ENCODE data around the gene GPC1. TPM values are rescaled to one million over a fixed set of nuclear protein-coding genes. Genes with fewer than 3 reads are reported as not detected.
A peak's percentile ranks its signal among the peaks of the same experiment; 100 is the strongest.
"Not testable (repeated sequence)": the region's sequence is repeated elsewhere in the genome, so short reads cannot be mapped to it uniquely, and the experiment has no call there.

The GPC1 gene
- total RNA-seq, 1 donor from 2014 or later = 91.4 TPM

DNA sequence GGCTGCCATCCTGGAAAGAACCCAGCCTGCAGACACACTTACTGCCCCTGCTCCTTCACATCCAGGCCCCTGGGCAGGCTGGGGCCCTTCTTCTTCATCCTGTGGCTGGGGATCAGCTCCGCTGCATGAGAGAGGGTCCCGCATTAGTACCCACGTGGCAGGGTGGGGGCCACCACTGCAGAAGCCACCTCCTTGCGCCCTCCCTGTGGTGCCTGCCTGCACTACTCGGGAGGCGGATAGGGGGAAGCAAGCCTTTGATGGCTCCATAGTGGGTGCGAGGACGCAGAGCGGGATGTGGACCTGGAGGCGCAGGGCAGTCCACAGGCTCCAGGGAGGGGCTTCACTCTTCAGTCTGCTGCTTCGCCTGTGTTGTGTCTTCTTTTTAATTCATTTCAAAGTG, 46.7 kb downstream of the GPC1 start:
- H3K4me3 Mint-ChIP-seq (ENCODE audit: low read depth) = no peak overlapping the region
- no peaks in the 10 kb centered on the region for H3K27me3 Mint-ChIP-seq
- no peaks in the 10 kb centered on the region for H3K4me1 Mint-ChIP-seq (ENCODE audit: low read depth)
- no peak for DNase-seq (ENCODE audit: low spot score, unreplicated experiment)
- H3K9me3 Mint-ChIP-seq (ENCODE audit: low read depth) = peaks cover 3% of the 10 kb centered on the region
- H3K36me3 Mint-ChIP-seq (ENCODE audit: insufficient read depth) = no peaks in the 10 kb centered on the region
- TF ChIP-seq, protein P1, sequence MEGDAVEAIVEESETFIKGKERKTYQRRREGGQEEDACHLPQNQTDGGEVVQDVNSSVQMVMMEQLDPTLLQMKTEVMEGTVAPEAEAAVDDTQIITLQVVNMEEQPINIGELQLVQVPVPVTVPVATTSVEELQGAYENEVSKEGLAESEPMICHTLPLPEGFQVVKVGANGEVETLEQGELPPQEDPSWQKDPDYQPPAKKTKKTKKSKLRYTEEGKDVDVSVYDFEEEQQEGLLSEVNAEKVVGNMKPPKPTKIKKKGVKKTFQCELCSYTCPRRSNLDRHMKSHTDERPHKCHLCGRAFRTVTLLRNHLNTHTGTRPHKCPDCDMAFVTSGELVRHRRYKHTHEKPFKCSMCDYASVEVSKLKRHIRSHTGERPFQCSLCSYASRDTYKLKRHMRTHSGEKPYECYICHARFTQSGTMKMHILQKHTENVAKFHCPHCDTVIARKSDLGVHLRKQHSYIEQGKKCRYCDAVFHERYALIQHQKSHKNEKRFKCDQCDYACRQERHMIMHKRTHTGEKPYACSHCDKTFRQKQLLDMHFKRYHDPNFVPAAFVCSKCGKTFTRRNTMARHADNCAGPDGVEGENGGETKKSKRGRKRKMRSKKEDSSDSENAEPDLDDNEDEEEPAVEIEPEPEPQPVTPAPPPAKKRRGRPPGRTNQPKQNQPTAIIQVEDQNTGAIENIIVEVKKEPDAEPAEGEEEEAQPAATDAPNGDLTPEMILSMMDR (IDR thresholded peaks at IDR 0.05; ENCODE audit: unreplicated experiment) = no peak
- no peak overlapping the region for H3K27ac Mint-ChIP-seq

DNA sequence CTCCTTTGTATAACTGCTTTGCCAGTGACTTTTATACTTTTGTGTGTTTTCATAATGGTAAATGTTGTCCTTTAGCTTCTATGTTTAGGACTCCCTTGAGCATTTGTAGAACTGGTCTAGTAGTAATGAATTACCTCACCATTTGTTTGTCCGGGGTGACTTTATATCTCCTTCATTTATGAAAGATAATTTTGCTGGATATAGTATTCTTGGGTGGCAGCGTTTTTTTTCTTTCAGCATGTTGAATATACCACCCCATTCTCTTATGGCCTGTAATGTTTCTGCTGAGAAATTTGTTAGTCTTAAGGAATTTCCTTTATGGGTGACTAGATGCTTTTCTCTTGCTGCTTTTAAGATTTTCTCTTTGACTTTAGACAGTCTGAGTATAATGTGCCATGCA, 56.0 kb downstream of the GPC1 start:
- TF ChIP-seq, protein P1 (IDR thresholded peaks at IDR 0.05; ENCODE audit: unreplicated experiment) = no peak
- no peak for DNase-seq (ENCODE audit: low spot score, unreplicated experiment)
- H3K27me3 Mint-ChIP-seq = no peaks in the 10 kb centered on the region
- H3K27ac Mint-ChIP-seq = no peak overlapping the region
- H3K36me3 Mint-ChIP-seq (ENCODE audit: insufficient read depth) = peaks cover 23% of the 10 kb centered on the region
- peaks cover 53% of the 10 kb centered on the region for H3K9me3 Mint-ChIP-seq (ENCODE audit: low read depth)
- no peak overlapping the region for H3K4me3 Mint-ChIP-seq (ENCODE audit: low read depth)
- no peaks in the 10 kb centered on the region for H3K4me1 Mint-ChIP-seq (ENCODE audit: low read depth)

DNA sequence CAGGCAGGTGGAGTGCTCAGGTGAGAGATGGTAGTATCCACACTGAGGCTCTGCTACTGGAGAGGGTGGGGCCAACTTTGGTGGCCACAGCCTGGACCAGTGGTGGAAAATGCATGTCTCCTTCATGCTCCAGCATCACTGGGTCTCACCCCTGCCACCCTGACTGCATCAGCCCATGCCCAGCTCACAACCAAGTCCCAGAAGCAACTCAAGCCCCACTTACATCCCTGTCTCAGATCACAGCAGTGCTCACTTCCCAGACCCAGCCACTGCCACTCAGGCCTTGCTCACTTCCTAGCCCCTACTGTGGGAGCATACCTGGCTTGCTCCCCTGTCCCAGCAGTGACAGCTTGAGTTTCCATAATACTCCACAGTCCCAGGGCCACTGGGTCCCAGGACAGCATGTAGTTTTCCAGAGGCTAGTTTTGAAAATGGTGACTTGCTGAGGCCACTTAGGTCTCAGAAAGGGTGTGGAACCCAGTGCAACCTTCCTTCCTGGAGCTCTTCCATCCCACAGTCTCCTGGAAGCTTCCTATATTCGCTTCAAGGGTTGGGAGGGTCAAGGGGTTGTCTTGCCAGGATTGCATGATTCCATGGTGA, 58.8 kb downstream of the GPC1 start:
- no peak overlapping the region for H3K27ac Mint-ChIP-seq
- H3K27me3 Mint-ChIP-seq = no peaks in the 10 kb centered on the region
- no peak for DNase-seq (ENCODE audit: low spot score, unreplicated experiment)
- H3K4me1 Mint-ChIP-seq (ENCODE audit: low read depth) = no peaks in the 10 kb centered on the region
- peaks cover 27% of the 10 kb centered on the region for H3K36me3 Mint-ChIP-seq (ENCODE audit: insufficient read depth)
- TF ChIP-seq, protein P1 (IDR thresholded peaks at IDR 0.05; ENCODE audit: unreplicated experiment) = no peak
- peaks cover 34% of the 10 kb centered on the region for H3K9me3 Mint-ChIP-seq (ENCODE audit: low read depth)
- H3K4me3 Mint-ChIP-seq (ENCODE audit: low read depth) = no peak overlapping the region

DNA sequence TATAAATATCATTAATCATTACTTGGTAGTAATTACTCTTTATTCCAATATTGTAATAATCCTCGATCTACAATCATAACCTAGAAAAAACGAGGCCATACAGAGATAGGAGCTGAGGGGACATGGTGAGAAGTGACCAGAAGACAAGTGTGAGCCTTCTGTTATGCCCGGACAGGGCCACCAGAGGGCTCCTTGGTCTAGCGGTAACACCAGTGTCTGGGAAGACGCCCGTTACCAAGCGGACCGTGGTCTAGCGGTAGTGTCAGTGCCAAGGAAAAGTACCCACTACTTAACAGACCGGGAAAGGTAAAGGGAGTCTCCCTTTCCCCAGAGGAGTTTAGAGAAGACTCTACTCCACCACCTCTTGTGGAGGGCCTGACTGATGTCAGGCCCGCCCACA, 59.5 kb downstream of the GPC1 start:
- peaks cover 31% of the 10 kb centered on the region for H3K9me3 Mint-ChIP-seq (ENCODE audit: low read depth)
- DNase-seq (ENCODE audit: low spot score, unreplicated experiment); H3K27me3 Mint-ChIP-seq; H3K4me3 Mint-ChIP-seq (ENCODE audit: low read depth); H3K4me1 Mint-ChIP-seq (ENCODE audit: low read depth); H3K27ac Mint-ChIP-seq: not testable (repeated sequence)
- TF ChIP-seq, protein P1 (IDR thresholded peaks at IDR 0.05; ENCODE audit: unreplicated experiment) = peak; percentile 33
- peaks cover 27% of the 10 kb centered on the region for H3K36me3 Mint-ChIP-seq (ENCODE audit: insufficient read depth)

DNA sequence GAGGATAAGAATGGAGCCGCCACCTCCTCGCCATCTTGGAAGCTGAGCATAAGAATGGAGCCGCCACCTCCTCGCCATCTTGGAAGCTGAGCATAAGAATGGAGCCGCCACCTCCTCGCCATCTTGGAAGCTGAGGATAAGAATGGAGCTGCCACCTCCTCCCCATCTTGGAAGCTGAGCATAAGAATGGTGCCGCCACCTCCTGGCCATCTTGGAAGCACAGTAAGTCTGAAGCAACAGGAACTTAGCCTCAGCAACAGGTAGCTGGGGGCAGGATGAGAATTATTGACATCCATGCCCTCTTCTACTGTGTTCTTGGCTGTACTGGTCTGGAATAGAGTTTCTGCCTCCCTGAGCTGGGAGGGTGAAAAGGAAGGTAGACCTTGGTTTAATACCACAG, 61.6 kb downstream of the GPC1 start:
- H3K9me3 Mint-ChIP-seq (ENCODE audit: low read depth) = peaks cover 14% of the 10 kb centered on the region
- not testable (repeated sequence) for DNase-seq (ENCODE audit: low spot score, unreplicated experiment); H3K4me3 Mint-ChIP-seq (ENCODE audit: low read depth); H3K27ac Mint-ChIP-seq; H3K27me3 Mint-ChIP-seq; H3K4me1 Mint-ChIP-seq (ENCODE audit: low read depth)
- H3K36me3 Mint-ChIP-seq (ENCODE audit: insufficient read depth) = peaks cover 25% of the 10 kb centered on the region
- TF ChIP-seq, protein P1 (IDR thresholded peaks at IDR 0.05; ENCODE audit: unreplicated experiment) = peak; percentile 9
